HL-60 (cell line): ENCODE data around the gene ACR.

Experiments used
- CTCF ChIP-seq: IDR thresholded peaks from one replicate; pipeline ENCODE4 v1.5.1; 2011; ENCODE audit warnings: low read length, control low read depth, inconsistent platforms; ENCODE audit not compliant: insufficient read depth
- GABPA ChIP-seq: IDR thresholded peaks from 2 replicates; pipeline ENCODE4 v1.6.1; 2012; ENCODE audit warnings: low read depth
- REST ChIP-seq: IDR thresholded peaks from 2 replicates; pipeline ENCODE4 v1.6.1; 2012; ENCODE audit warnings: low read depth; ENCODE audit not compliant: insufficient replicate concordance

GRCh38 chr22:50713571-50714056 lies 24.4 kb upstream of the ACR start:
- TF ChIP-seq CTCF (no peak), REST (no peak), GABPA (no peak)
